H1 (cell line): ENCODE data around the gene CCNL2. TPM values are rescaled to one million over a fixed set of nuclear protein-coding genes. Genes with fewer than 3 reads are reported as not detected.

ENCODE experiments used
- BCL11A ChIP-seq, 2 experiments: IDR thresholded peaks; one replicate each; pipeline ENCODE4 v1.6.1; 2011; ENCODE audit warnings: low read depth in 2 of 2, low read length in 2 of 2, mild to moderate bottlenecking in 2 of 2
- FOSL1 ChIP-seq: IDR thresholded peaks from 2 replicates; pipeline ENCODE4 v1.6.1; 2011; ENCODE audit warnings: mild to moderate bottlenecking, low read depth, low read length, moderate library complexity; ENCODE audit not compliant: insufficient read depth
- GTF2F1 ChIP-seq: IDR thresholded peaks from 2 replicates; pipeline ENCODE4 v1.6.1; 2012; ENCODE audit warnings: low read depth, low read length, improper control_type of control experiment, borderline replicate concordance
- NRF1 ChIP-seq: IDR thresholded peaks from 2 replicates; pipeline ENCODE4 v1.6.1; 2011; ENCODE audit warnings: mild to moderate bottlenecking, low read depth, low read length, improper control_type of control experiment
- POLR2AphosphoS5 ChIP-seq: IDR thresholded peaks from 2 replicates; pipeline ENCODE4 v1.6.1; 2011; ENCODE audit warnings: low read depth, low read length
- SRF ChIP-seq: IDR thresholded peaks from 2 replicates; pipeline ENCODE4 v1.6.1; 2011; ENCODE audit warnings: mild to moderate bottlenecking, low read depth, low read length, moderate library complexity
- polyA plus RNA-seq, 7 experiments: library from polyadenylated mRNA; depleted of rRNA in 3 of 7; stranded (reverse) in 5 of 7; unstranded in 2 of 7; fragments of >200 nt in 5 of 7; fragments of 200-250 nt in 2 of 7; gene quantifications; 1 replicate in 5 of 7; 2 replicates in 1 of 7; 4 replicates in 1 of 7; pipeline versions ENCODE4 v1.2.1 to v1.2.3, GENCODE V29; 2011 to 2013; ENCODE audit warnings: missing spikeins in 2 of 7, mixed read lengths in 2 of 7
- total RNA-seq: library from RNA; stranded (reverse); fragmentation: NEBNext Ultra II Directional; extraction: Animal tissue kit (Norgen Biotek cat#: 25700); gene quantifications from 2 replicates; pipeline ENCODE4 v1.2.1, GENCODE V29; 2021

Gene CCNL2
- total and polyA plus RNA-seq, 2 of the 8 experiments (the other 6 are each of a cell fraction or from before 2014, with no cell fraction given) = 79.8 to 120 TPM

GRCh38 chr1:1377540-1378205 is 21.5 kb downstream of the CCNL2 start (continued):
- TF ChIP-seq FOSL1 = no peak
- TF ChIP-seq SRF = no peak
- TF ChIP-seq BCL11A (IDR thresholded peaks at IDR 0.05; ENCODE audit: low read depth in 2 of 2, low read length in 2 of 2) = no peak
- TF ChIP-seq GTF2F1 = no peak
- no peak for TF ChIP-seq POLR2AphosphoS5
- no peak for TF ChIP-seq NRF1
